Measurements from ENCODE around the gene SMIM33.
A peak's percentile ranks its signal among the peaks of the same experiment; 100 is the strongest.
"Not testable (repeated sequence)": the region's sequence is repeated elsewhere in the genome, so short reads cannot be mapped to it uniquely, and the experiment has no call there.

SMIM33 gene

DNA sequence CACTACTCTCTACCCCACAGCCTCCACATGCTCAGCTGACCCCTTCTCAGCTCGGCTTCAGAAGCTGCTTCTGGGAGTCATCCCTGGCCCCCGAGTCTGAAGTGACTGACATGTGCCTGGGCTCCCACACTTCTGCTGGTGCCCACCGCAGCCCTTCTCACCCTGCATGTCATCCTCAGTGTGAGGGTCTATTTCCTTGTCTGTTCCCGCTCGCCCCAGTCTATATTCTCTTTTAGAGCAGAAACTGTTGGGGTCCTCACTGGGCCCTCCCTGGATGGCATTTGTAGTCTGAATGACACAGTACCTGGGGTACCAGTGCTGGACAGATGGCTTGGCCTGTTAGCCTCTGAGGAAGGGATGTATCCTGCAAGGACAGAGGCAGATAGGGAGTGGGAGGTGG, 13.6 kb upstream of the SMIM33 start:
- DNase-seq: no peak

DNA sequence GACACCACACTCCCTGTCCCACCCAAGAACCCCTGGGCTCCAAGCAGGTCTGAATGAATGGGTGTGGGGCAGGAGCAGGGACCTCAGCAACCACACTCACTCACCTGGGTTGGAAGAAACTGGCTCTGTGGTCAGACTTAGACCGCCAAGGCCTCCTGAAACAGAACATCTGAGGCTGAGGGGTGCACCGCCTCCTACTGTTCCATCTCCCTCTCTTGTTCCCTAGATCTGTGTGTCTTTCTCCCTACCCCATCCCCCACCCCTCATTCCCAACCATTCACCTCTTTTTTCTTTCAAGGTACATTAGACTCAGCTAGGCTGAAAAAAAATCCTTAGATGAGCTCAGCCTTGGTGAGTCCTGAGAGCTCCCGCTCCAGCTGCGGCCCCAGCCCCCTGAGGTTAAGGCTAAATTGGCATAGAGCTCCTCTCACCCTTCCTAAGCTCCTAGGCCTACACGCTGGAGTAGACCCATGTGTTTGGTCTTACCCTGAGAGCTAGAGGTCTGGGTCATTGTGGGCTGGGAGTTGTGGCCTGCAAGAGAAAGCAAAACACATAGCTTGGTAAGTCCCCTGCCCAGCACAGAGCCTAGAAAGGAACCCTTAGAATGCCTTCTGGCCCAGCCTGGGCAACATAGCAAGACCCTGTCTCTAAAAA, 13.0 kb upstream of the SMIM33 start:
- peak; percentile 61 to 67 for DNase-seq

DNA sequence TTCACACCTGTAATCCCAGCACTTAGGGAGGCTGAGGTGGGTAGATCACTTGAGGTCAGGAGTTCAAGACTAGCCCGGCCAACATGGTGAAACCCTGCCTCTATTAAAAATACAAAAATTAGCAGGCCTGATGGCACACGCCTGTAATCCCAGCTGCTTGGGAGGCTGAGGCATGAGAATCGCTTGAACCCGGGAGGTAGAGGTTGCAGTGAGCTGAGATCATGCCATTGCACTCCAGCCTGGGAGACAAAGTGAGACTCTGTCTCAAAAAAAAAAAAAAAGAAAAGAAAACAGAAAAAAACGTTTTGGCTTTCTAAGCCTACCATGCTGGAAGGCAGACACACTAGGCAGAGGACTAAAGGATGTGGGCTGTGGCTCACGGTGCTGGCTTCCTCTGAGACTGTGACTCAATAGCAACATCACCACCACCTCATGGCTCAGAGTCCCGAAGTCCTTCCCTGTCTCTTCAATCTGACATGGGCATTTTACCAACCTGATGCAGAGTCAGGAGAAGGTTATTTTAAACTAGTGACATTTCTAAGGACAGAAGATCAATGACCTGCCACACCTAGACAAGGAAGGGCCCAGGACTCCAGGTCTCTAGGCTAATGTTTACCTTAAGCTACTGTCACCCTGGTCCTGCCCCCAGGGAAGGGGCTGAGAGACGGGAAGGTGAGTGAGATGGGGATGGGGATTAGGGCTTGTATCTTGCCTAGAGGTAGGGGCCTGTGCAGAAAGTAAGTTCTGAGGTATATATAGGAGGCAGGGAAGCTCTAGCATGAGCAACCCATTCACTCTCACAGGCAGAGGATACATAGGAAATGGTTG, 12.0 kb upstream of the SMIM33 start:
- DNase-seq: peak; percentile 77 to 79

DNA sequence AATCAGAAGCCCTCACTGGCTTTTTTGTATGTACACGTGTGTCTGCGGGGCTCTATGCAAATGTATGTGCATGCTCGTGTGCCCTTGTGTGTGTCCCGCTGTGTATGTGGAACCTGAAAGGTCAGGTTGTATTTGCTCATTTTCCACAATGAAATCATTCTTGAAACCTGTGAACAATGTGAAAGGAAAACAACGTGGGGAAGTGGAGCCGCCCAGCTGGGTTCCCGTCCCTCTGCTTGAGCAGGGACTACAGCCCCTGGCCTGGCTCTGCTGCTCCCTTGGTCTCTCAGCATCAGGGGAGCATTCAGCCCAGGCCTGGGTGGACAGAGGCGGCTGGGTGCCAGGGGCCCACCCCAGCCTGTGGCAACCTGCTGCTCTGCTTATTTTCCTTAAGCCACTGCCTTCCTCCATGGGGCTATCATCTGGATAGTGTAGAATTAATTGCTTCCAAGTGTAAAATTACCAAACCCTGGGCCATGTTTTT, 11.3 kb upstream of the SMIM33 start:
- peak; percentile 72 to 73 for DNase-seq

DNA sequence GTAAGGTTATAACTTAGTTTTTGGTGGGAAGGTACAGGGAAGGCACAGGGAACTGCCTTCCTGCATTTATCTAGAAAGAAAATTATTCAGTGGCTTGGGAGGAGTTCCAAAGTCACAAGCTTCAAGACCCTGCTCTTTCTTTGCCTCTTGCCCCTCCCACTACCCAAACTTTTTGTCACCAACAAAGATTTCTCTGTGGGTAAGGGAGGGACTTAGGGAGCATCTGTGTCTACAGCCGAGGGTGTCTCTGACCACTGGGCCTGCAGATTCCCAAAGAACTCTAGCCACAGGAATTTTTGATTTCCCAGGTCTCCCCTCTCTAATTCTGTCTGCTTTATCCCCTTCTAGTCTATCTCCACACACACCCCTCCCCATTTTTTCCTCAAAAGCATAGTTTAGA, 10.3 kb upstream of the SMIM33 start:
- no peak for DNase-seq

DNA sequence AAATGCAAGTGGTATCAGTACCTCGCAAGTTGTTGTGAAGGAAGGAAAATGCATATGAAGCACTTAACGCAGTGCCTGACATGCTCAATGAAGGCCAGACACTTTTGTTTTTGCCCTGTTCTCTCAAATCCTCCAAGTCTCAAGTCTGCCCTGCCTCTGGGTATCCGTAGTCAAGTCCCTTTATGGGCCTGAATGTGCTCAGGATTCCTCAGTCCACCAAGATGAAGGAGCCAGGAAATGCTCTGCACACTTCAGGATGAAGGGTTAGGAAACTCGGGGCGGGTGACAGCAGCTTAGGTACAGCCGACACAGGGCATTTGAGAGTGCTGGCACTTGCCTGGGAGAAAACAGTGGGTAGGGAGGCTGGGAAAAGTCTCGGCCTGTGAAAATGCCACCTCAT, 9.6 kb upstream of the SMIM33 start:
- DNase-seq: no peak

DNA sequence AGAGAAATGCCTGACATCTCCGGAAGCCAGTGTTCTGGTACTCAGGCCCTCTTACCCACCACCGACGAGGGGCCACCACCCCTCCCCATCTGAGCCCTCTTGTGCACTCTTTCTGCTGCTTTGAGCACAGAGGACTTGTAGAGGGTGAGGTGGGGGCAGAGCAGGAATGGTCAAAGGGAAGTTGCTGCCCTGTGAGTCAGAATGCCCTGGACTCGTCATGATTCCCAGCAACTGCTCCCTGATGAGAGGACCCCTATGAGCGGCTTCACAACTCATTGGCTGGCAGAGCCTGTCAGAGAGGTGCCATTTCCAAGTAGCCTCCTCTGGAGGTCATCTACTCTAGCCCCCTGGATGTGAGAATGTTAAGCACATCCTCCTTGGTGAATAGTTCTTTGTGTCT, 9.1 kb upstream of the SMIM33 start:
- no peak for DNase-seq

DNA sequence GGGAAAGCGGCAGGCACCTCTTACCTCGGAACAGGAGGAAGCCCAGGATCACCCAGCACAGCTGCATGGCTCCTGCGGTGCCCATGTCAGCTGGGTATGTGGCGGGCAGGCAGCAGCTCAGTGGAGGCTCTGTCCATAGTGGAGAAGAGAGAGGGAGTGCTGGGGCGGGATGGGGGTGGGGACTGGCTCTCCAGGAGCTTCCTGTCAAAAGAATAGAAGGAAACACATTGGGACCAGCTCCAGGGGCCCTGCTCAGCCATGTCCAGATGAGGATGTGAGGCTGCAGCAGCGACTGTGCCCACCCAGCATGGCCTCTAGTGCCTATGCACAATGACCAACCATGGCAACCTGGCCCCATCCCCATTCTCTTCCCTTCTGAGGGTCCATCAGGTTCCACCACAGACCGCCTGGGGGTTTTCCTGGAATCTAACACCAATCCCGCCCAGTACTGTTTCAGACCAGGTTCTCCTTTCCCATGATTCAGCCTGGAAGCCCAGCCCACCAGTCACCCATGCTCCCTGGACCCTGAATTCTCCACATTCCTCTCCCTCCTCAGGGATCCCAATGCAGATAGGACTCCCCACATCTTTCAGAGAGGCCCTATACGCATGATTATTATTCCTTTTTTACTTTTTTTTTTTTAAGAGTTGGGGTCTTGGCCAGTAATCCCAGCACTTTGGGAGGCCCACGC, 8.1 kb upstream of the SMIM33 start, which contains the start of gene ECSCR:
Gene ECSCR, minus strand, starts transcription at position 158 of the 691 bp plus-strand sequence. Its CDS starts 73 bp downstream, at position 85.
- no peak for DNase-seq

DNA sequence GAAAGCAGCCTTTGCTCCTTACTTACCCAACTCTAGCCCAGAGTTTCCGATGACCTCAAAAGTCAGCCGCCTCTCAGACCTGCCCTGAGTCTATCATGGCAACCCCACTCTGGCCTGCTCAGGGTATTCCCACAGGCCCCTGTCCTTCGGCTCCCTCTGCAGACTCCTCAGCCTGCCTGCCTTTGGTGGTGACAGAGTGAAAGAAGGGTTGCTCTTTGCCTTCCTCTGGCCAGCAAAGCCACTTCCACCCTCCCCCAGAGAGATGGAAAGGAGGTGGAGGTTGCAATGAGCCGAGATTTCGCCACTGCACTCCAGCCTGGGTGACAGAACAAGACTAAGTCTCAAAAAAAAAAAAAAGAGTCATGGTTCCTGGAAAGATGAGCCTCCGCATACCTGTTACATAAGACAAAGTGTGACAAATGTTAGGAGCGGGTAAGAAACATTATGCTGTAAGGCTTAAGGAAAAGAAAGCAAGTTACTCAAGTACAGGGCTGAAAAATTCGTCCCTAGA, 2.3 kb upstream of the SMIM33 start:
- DNase-seq: peak; percentile 45 to 53

DNA sequence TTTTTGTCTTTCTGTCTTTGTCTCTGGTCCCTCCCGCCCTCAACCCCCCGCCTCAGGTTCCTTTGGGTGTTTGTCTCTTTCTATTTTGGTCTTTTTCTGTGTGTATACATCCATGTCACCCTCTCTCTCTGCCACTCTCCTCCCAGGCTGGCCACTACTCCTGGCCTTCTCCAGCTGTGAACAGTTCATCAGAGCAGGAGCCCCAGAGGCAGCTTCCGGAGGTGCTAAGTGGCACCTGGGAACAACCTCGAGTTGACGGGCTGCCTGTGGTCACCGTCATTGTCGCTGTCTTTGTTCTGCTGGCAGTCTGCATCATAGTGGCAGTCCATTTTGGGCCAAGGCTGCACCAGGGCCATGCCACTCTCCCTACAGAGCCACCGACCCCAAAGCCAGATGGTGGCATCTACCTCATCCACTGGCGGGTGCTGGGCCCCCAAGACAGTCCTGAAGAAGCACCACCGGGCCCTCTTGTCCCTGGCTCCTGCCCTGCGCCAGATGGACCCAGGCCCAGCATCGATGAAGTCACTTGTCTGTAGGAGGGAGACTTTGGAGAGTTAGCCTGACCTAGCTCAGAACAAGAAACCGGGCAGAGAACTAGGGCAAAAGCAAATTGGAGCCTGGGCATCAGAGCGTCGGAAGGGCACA, 1.7 kb downstream of the SMIM33 start:
- DNase-seq: peak in 1 of 2 experiments; percentile 41

DNA sequence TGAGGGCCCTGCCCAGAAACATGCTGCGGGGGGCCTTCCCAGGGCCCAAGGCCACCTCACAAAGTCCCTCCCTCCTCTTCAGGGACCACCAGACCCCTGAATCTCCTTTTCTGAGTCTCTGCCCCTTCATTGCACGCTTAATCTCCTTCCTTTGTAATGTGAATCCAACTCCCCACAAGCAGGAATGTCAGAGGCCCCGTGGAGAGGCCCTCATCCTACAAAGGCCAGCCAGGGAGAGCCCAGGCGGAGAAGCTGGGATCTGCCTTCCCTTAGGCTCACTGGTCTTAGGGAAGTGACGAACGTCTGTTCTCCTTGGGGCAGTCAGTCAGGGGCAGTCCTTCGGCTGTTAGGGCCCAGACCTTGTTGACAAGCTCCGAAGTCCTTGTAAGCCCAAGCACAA, 2.3 kb downstream of the SMIM33 start:
- DNase-seq: no peak

DNA sequence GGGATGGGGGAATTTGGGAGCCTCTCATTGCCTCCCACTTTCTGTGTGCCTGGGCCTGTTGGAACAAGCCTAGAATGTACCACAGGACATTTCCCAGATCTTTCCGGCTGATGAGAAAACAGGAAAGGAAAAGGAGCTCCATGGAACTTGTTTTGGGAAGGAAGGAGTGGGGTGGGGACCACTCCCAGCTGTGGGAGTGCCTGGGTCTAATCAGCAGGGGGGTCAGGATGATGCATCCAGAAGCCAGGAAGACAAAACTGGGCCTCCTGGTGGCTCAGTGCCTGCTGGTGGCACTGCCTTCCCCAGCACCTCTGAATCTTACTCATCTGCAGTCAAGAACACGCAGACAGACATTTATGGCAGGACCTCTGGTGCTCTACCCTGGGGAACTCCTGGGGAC, 2.8 kb downstream of the SMIM33 start:
- no peak for DNase-seq

DNA sequence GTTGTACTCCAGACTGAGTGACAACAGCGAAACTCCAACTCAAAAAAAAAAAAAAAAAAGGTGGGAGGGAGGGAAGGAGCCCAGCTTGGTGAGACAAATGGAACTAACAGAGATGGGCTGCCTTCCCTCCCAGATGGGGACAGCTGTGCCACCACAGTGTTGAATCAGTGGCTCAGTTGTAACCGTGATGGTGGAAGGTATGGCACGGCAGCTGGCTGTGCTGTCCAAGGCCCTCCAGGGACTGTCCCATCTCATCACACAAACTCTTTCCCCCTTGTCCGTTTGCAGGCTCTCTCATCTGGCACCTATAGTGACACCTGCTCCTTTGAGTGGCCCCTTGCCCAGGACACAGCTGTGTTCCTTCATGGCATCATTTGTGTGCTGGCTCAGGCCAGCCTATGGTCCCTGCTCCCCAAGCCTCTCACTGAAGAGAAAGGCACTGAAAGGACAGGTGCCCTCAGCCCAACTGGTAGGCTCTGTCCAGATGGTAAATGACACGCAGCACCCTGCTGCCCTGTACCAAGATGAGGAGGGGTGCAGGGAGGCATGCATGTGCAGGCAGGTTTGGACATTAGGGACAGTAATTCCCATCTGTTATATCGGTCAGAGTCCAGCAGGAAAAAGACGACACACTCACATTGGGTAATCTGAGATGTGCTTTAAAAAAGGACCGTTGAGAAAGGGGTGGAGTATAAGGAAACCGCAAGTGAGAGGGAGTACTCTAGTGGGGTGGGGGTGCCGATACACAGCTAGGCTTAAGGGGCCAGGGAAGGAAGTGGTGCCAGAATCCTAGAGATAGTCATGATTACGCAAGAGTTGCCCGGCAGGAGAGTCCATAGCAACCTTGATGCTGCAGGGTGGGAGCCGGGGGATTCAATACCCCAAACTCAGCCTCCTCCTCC, 4.3 kb downstream of the SMIM33 start:
- peak in 1 of 2 experiments; percentile 34 for DNase-seq

DNA sequence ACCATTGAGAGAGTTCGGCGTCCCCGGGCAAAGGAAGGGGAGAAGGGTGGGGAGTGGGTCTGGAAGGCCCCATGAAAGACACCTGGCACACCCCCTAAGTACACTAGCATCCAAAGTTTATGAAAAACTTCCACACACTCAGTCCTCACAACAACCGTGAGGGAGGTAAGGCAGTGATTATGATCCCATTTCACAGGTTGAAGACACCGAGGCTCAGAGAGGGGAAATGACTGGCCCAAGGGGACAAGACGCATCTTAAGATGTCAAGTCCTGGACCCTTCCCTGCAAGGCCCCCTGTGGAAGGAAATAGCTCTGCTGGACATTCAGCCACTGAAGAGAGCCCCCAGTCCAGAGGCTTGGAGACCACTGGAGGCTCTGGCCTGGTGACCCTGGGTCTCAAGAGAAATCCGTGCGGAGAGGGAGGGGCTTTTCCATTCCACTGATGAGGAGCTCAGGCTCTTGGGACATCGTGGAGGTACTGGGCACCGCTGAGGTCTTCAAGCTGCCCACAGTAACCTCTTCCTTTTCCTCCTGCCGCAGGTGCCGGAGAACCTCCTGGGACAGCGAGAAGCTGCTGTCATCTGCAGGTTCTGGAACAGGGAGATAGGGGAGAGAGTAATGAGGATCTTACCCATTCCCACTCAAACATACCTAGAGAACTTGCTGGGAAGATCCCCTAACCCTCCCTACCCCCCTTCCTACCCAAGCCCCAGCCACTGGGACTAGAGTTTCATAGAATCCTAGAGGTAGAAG, 5.2 kb downstream of the SMIM33 start:
- no peak for DNase-seq

DNA sequence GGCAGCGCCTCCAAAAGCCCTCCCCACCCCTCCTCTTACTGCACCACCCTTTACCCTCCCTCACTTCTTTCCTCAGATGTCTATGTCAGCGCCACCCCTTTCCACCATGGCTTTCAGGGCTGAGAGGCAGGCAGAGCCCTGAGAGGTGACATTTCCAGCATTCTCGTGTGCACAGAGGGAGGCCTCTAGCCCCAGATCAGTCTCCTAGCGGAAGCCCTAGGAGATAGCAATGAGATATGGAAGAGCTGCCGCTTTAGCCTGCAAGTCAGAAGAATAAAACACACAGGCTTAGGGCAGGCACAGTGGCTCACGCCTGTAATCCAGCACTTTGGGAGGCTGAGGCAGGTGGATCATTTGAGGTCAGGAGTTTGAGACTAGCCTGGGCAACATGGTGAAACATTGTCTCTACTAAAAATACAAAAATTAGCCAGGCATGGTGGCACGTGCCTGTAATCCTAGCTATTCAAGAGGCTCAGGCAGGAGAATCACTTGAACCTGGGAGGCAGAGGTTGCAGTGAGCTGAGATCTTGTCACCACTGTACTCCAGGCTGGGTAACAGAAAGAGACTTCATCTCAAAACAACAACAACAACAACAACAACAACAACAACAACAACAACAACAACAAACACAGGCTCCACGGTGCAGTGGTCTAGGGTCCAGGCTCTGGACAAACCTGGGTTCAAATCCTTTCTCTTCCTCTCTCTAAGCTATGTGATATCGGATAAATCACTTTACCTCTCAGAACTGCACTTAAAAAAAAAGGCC, 8.0 kb downstream of the SMIM33 start:
- not testable (repeated sequence) for DNase-seq

DNA sequence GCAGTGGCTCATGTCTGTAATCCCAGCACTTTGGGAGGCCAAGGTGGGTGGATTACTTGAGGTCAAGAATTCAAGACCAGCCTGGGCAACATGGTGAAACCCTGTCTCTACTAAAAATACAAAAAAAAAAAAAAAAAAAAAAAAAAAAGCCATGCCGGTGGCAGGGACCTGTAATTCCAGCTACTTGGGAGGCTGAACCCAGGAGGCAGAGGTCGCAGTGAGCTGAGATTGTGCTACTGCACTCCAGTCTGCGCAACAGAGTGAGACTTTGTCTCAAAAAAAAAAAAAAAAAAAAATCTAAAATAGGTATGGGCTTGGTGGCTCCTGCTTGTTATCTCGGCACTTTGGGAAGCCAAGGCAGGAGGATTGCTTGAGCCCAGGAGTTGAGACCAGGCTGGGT, 8.9 kb downstream of the SMIM33 start:
- DNase-seq: not testable (repeated sequence)

DNA sequence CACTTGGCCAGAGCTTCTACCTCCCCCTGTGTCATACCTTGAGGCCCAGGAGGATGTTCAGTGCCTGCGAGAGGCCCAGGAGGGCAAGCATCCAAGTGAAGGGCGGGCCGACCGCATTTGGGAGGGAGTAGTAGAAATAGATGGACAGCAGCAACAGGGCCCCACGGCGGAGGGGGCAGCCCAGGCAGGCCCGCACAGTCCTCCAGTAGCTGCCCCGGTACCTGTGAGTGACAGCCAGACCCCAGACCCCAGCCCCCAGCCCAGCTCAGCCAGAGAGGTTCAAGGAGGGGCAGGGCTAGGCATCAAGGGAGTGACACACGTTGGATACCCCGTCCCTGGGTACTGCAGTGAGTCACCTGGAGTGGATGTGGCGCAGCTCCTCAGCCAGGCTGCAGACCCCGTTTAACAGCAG, 10.3 kb downstream of the SMIM33 start:
- peak; percentile 54 to 62 for DNase-seq

DNA sequence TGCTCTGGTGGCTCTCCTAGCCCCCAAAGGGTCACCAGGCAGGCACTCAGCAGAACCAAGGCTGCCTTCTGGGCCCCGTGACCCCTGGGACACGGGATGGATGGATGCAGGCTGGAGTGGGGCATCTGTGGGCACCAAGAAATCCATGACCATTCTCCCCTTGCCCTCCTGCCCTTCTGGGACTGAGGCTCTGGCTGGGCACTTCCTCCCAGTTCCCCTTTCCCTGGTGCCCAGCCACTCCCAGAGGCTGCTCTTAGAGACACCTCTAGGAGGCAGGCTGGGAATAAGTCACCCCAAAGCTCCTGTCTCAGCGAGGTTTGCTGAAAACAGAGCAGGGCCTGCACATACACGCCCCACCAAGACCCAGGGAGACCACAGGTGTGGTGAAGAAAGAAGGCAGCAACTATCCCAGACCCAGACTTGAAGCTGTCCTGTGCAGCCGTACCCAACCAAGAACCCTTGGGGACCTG, 10.8 kb downstream of the SMIM33 start:
- DNase-seq: no peak

DNA sequence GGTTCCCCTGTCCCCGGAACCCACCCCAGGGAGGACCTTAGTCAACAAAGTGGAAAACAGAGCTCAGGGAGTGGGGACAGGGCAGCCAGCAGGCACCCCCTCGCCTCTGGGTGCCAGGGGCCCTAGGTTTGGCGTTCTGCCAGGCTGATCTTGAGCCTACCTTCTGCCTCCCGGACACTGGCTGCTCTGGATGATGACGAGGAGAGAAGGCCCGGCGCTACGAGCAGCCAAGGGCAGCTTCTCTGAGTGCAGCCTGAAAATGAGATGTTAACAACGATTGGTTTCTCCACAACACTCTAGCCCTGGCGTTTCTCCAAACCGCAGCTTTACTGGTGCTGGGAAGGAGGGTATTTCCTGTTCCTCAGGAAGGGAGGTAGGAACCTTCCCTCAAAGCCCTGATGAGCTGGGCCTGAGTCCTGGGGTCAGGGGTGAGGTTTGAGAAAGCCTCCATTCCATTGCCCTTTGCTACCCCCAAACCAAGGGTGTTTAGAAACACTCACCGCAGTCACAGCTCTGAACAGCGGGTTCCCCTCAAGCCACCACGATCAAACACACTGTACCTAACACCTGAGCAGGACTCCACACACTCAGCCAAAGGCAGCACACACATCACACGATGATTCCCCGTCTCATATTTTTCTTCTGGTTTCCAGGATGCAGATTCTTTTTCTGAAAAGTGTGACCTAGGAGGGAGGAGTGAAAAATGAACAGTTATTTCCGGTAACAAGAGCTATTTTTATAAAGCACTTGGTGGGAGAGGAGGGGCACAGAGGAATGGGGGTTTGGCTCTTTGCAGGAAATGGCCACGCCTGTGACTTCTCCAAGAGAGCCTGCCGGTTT, 11.5 kb downstream of the SMIM33 start, which contains the start of gene STING1:
Gene STING1, minus strand, starts transcription at position 709 of the 840 bp plus-strand sequence. CDS start 1,054 bp downstream, outside the sequence.
- DNase-seq: peak; percentile 76 to 79
